Heart left ventricle (tissue), 13 donors: Measurements from ENCODE around the gene CTNNA3.

Experiments used
- POLR2A ChIP-seq, 2 donors: fragments of 450-650 bp; IDR thresholded peaks; one replicate each; pipeline ENCODE4 v1.6.1; 2017; ENCODE audit warnings: antibody characterized with exemption in 2 of 2, mild to moderate bottlenecking in 2 of 2, moderate library complexity in 2 of 2
- TF ChIP-seq, protein P1 (sequence below), 12 donors: fragments of 200-600 bp; sonication (generic) in 4 of 12; IDR thresholded peaks; one replicate each; pipeline versions ENCODE4 v1.5.0 to v1.8.0; 2018 to 2022; ENCODE audit warnings: antibody characterized with exemption in 12 of 12, mild to moderate bottlenecking in 5 of 12
- donor health status: ischemic (EF 13 %, LVEDD 7.1; RV severe dilation, severe dysfunction).
- donor health status: DM: no; HTN: yes; CAD: no.
- donor health status: DM: no; HTN: no; CAD: no.
- donor health status: ischemic (EF 25% LVEDD 6.9; RV normal size, moderate dysfunction).
- donor health status: ischemic (EF 25% LVEDD 5.7; RV mildly dilated, moderate dysfunction).
- donor health status: ischemic (EF 35%, LVEDD 5.7; RV mildly dilated, moderate dysfunction).
- donor health status: nonischemic (EF 11% LVEDD 7.7; RV severe dilation, severe dysfunction).
- donor health status: DM: yes; HTN: yes; CAD: no.
- donor health status: PGD.
- donor health status: ischemic (EF 29% LVEDD 5.4; RV normal size, mild dysfunction).
- donor health status: nonischemic (EF 23%, LVEDD 6.1; RV moderate dilation, normal function).

DNA sequence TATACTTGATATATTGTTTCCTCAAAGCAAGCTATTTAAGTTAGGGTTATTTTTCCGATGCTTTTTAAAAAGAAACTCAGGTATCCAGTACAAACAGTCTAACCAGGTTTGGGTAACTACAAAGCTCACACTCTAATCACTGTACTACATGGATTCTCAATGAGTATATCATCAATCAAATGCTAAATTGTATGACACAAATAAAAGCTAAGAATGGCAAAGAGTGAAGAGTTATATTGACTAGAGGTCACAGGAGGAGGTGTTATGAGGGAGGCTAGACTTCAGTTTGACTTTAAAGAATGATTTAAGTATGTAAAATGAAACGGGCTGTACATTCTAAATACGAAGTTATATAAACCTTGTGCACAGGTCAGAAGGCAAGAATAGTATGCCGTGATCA lies 178.0 kb downstream of the CTNNA3 start:
- TF ChIP-seq, protein P1, sequence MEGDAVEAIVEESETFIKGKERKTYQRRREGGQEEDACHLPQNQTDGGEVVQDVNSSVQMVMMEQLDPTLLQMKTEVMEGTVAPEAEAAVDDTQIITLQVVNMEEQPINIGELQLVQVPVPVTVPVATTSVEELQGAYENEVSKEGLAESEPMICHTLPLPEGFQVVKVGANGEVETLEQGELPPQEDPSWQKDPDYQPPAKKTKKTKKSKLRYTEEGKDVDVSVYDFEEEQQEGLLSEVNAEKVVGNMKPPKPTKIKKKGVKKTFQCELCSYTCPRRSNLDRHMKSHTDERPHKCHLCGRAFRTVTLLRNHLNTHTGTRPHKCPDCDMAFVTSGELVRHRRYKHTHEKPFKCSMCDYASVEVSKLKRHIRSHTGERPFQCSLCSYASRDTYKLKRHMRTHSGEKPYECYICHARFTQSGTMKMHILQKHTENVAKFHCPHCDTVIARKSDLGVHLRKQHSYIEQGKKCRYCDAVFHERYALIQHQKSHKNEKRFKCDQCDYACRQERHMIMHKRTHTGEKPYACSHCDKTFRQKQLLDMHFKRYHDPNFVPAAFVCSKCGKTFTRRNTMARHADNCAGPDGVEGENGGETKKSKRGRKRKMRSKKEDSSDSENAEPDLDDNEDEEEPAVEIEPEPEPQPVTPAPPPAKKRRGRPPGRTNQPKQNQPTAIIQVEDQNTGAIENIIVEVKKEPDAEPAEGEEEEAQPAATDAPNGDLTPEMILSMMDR (IDR thresholded peaks at IDR 0.05), result no peak
- TF ChIP-seq POLR2A (IDR thresholded peaks at IDR 0.05), result no peak
